ENCODE results near the gene CHST1.

CHST1 gene

GRCh38 chr11:45669956-45670355 is 4.5 kb upstream of the CHST1 start:
- TF ChIP-seq CTCF (IDR thresholded peaks at IDR 0.05; ENCODE audit: low read depth, low read length), result no peak
- DNase-seq (ENCODE audit: low read depth in 2 of 2), result no peak
- H3K4me3 ChIP-seq (replicated peaks in 1 of 2; ENCODE audit: low read depth in 2 of 2, low read length in 2 of 2), result no peak overlapping the region

- TF ChIP-seq CTCF (IDR thresholded peaks at IDR 0.05; ENCODE audit: low read depth, low read length), result no peak
- no peak for DNase-seq (ENCODE audit: low read depth in 2 of 2)
- no peak overlapping the region for H3K4me3 ChIP-seq (replicated peaks in 1 of 2; ENCODE audit: low read depth in 2 of 2, low read length in 2 of 2)
Measured at GRCh38 chr11:45669146-45669545, 3.7 kb upstream of the CHST1 start.

GRCh38 chr11:45667929-45668680 is 2.7 kb upstream of the CHST1 start:
- no peak overlapping the region for H3K4me3 ChIP-seq (replicated peaks in 1 of 2; ENCODE audit: low read depth in 2 of 2, low read length in 2 of 2)
- no peak for DNase-seq (ENCODE audit: low read depth in 2 of 2)
- no peak for TF ChIP-seq CTCF (IDR thresholded peaks at IDR 0.05; ENCODE audit: low read depth, low read length)

GRCh38 chr11:45666648-45667642 is 1.5 kb upstream of the CHST1 start:
- DNase-seq (ENCODE audit: low read depth in 2 of 2), result no peak
- no peak for TF ChIP-seq CTCF (IDR thresholded peaks at IDR 0.05; ENCODE audit: low read depth, low read length)
- no peak overlapping the region for H3K4me3 ChIP-seq (replicated peaks in 1 of 2; ENCODE audit: low read depth in 2 of 2, low read length in 2 of 2)

- TF ChIP-seq CTCF (IDR thresholded peaks at IDR 0.05; ENCODE audit: low read depth, low read length), result no peak
- peak; percentile 28 to 29 for DNase-seq (ENCODE audit: low read depth in 2 of 2)
- peak overlapping the region in 1 of 2 donors; percentile 11 for H3K4me3 ChIP-seq (replicated peaks in 1 of 2; ENCODE audit: low read depth in 2 of 2, low read length in 2 of 2)
Measured at GRCh38 chr11:45665933-45666647, 668 bp upstream of the CHST1 start.

GRCh38 chr11:45664376-45665205 is 831 bp downstream of the CHST1 start:
- peak overlapping the region; percentile 53 to 58 for H3K4me3 ChIP-seq (replicated peaks in 1 of 2; ENCODE audit: low read depth in 2 of 2, low read length in 2 of 2)
- no peak for DNase-seq (ENCODE audit: low read depth in 2 of 2)
- no peak for TF ChIP-seq CTCF (IDR thresholded peaks at IDR 0.05; ENCODE audit: low read depth, low read length)

Data from cardiac fibroblast (primary cell).